Measurements from ENCODE around the gene LRRC53.

Gene LRRC53

DNA sequence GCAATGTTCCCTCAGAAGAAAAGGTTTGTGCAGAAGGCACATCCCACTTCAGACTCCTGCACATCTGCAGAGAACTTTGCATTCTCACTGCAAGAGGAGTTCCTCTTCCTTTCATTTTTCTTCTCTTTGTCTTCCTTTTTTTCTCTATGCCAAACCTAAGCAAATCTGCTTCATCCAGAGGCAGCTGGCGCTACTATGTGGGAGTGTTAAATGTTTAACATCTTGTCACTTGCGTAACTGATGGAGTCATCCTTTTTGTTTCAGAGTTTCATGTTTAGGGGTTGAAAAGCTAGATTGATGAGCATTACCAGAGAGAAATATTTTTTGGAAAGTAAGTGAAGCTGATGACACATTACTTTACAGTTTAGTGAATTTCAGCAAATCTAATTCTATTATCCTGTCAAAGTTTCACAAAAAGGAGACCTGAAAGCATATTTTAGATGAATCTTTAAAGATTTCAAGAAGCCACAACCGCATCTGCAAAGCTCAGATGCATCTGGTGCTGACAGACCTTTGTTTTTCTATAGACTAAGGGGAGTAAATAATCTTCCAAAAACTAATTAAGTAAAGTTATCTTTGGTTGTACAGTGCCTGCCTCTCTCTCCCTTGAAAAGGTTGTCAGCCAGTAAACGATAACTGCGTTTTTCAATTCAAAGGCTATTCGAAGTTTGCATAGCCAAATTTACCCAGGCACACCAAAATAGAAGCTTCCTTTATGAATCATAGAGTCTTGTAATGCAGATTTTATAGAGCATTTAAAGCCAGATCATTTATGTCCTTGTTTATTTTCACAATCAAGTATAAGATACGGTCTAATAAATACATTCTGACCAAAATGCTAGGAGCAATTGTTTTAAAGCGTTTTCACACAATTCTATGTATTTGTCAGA is 1.2 kb upstream of the LRRC53 start:
- H3K4me3 ChIP-seq (ENCODE audit: low read length) = no peak overlapping the region
- peak; percentile 64 for DNase-seq (ENCODE audit: low read depth)
- TF ChIP-seq, protein P1, sequence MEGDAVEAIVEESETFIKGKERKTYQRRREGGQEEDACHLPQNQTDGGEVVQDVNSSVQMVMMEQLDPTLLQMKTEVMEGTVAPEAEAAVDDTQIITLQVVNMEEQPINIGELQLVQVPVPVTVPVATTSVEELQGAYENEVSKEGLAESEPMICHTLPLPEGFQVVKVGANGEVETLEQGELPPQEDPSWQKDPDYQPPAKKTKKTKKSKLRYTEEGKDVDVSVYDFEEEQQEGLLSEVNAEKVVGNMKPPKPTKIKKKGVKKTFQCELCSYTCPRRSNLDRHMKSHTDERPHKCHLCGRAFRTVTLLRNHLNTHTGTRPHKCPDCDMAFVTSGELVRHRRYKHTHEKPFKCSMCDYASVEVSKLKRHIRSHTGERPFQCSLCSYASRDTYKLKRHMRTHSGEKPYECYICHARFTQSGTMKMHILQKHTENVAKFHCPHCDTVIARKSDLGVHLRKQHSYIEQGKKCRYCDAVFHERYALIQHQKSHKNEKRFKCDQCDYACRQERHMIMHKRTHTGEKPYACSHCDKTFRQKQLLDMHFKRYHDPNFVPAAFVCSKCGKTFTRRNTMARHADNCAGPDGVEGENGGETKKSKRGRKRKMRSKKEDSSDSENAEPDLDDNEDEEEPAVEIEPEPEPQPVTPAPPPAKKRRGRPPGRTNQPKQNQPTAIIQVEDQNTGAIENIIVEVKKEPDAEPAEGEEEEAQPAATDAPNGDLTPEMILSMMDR (conservative IDR thresholded peaks at IDR 0.05; ENCODE audit: low read length) = no peak

DNA sequence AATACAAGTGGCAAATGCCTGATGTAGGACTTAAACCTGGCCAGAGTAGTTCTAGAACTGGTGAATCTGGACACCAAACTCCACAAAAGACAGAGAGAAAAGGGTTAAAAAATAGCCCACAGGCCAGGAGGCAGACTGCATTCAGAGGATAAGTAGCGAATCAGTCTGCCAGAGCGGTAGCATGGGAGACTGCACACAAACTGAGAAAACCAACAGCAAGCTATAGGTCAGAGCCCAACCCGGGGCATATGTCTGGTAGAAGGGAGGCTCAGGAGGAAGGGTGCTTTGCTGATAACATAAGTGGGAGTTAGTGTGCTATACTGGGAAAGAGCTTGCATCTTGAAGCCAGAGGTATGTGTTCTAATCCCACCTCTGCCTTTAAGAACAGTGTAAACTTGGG is 4.0 kb downstream of the LRRC53 start:
- DNase-seq (ENCODE audit: low read depth) = no peak
- TF ChIP-seq, protein P1 (conservative IDR thresholded peaks at IDR 0.05; ENCODE audit: low read length) = no peak
- no peak overlapping the region for H3K4me3 ChIP-seq (ENCODE audit: low read length)

DNA sequence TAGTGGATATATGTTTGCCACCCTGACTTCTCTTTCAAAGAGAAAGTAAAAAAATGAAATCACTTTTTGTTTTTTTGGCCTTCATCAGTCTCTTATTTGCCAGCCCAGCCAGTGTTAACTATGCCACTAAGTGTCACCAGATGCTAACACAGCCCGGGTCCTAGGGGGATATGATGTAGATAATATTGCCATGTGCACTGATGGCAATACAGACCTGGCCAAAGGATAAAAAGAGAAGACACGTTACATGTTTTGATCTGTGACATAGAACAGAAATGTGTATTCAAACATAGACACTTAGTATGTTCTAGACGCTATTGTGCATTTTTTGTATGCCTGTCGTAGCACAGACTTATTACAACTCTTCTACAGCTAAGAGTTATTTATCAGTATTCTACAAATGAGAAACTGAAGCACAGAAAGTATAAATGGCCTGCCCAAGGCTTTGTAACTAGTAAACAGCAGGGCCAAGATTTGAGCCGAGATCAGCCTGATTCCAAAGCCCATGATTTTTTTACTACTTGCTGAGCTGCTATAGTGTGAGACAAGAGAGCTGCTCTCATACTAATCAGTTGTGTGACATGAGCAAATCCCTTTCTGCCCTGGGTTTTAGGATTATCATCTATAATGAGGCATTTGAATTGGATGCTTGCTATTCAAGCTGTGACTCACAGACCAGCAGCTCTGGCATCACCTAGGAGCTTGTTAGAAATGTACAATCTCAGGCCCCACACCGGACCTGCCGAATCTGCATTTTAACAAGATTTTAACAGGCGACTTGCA is 6.3 kb downstream of the LRRC53 start:
- TF ChIP-seq, protein P1 (conservative IDR thresholded peaks at IDR 0.05; ENCODE audit: low read length) = no peak
- DNase-seq (ENCODE audit: low read depth) = no peak
- H3K4me3 ChIP-seq (ENCODE audit: low read length) = no peak overlapping the region

DNA sequence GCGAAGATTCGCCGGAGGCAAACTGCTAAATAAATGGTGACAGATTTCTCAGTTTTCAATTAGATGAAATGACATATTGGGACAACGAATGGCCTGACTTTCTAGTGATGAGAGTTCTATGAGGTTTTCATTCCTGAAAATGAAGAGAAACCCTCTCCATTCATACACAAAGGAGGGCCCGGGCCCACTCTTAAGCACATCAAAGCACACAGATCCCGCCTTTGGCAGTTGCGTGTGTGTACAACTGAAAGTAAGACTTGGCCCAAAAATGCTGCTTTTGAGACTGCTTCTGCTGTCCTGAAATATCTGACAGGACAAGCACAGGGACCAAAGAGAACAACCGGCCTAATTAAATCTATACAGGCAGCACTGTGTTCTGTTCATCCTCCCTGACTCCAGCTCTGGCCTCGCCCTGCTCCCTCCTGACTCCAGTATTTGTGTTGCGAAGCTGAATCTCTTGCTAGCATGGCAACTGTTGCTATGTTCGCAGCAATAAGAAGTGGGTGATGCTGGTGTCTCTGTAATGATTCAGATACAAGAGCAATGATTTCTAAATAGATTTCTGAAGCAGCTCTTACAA is 7.4 kb downstream of the LRRC53 start:
- DNase-seq (ENCODE audit: low read depth) = peak; percentile 20
- TF ChIP-seq, protein P1 (conservative IDR thresholded peaks at IDR 0.05; ENCODE audit: low read length) = no peak
- no peak overlapping the region for H3K4me3 ChIP-seq (ENCODE audit: low read length)

DNA sequence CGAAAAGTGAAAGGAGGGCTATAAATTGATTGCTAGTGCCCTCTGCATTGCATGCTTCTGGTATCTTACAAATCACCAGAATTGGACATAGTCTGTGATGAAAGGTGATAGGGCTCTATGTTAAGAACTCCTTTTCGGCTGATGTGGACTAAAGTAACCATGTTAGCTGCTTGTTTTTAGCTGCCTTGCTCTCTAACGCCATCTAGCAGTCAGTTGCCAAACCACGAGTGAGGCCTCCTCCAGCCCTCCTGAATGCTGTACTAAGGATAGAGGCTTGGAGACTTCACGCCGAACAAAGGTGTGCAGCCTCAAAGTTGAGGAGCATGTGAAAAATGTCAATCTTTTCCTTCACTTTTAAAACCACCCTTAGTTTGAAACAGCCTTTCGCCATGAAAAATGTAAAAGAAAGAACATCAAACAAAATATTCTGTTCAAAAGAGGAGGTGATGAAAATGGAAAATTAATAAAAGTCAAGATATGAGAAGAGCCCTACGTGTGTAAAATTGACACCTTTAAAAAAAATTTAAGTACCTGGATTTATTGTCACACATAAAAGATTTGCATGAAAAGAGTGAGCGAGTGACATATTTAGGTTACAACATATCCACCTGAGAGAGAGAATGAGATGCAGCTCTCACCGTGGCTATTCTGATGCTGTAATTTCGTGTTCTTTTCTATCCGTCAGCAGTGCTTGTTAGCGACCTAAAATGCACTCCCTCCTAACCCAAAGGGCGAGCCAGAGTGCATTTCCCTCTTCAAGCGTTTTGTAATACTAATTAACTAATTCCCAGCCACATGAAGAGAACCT is 8.1 kb downstream of the LRRC53 start:
- DNase-seq (ENCODE audit: low read depth) = peak; percentile 46
- TF ChIP-seq, protein P1 (conservative IDR thresholded peaks at IDR 0.05; ENCODE audit: low read length) = peak; percentile 87
- H3K4me3 ChIP-seq (ENCODE audit: low read length) = no peak overlapping the region

DNA sequence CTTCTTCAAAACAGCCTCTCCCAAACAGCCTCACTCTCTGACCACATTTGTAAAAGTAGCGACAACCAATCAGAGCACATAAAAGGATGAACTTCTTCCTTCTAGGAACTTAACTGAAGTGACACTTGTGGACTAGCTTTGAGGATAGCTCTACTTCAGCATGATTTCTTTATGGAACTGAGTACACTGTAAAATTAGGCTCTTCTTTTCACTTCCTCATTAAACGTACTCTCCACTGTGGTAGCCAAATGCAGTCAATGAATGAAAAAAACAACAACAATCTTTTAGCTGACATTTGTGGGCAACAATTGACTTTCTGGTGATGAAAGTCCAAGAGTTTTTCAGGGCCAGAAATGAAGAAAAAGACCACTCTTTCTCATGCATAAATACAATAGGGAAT is 9.6 kb downstream of the LRRC53 start:
- no peak overlapping the region for H3K4me3 ChIP-seq (ENCODE audit: low read length)
- DNase-seq (ENCODE audit: low read depth) = no peak
- TF ChIP-seq, protein P1 (conservative IDR thresholded peaks at IDR 0.05; ENCODE audit: low read length) = no peak
